HG03025 (cell line): ENCODE data around the gene TRDN.
"Not testable (repeated sequence)": the region's sequence is repeated elsewhere in the genome, so short reads cannot be mapped to it uniquely, and the experiment has no call there.

Experiments used
- ATAC-seq: cut with Tn5 transposase; IDR thresholded peaks from one replicate; pipeline ENCODE4 v1.9.1; 2021; ENCODE audit warnings: mild to moderate bottlenecking, moderate library complexity; ENCODE audit not compliant: unreplicated experiment, low FRiP score

The TRDN gene

GRCh38 chr6:123323452-123324329, 313.1 kb downstream of the TRDN start:
- ATAC-seq, result no peak

GRCh38 chr6:123321020-123321419, 315.7 kb downstream of the TRDN start:
- no peak for ATAC-seq

GRCh38 chr6:123316733-123317323, 319.9 kb downstream of the TRDN start:
- ATAC-seq, result no peak

- ATAC-seq, result not testable (repeated sequence)
These were observed 322.3 kb downstream of the TRDN start for GRCh38 chr6:123314459-123314858.

- ATAC-seq, result no peak
These were observed 327.6 kb downstream of the TRDN start for GRCh38 chr6:123309130-123309529.

GRCh38 chr6:123306334-123306733, 330.4 kb downstream of the TRDN start:
- no peak for ATAC-seq

- no peak for ATAC-seq
These were observed 341.1 kb downstream of the TRDN start for GRCh38 chr6:123295672-123296071.

- no peak for ATAC-seq
These were observed 341.6 kb downstream of the TRDN start for GRCh38 chr6:123295181-123295580.

- ATAC-seq, result no peak
These were observed 348.1 kb downstream of the TRDN start for GRCh38 chr6:123288649-123289048.

GRCh38 chr6:123276546-123276980, 360.2 kb downstream of the TRDN start:
- ATAC-seq, result no peak

- no peak for ATAC-seq
These were observed 372.8 kb downstream of the TRDN start for GRCh38 chr6:123263981-123264380.

- ATAC-seq, result no peak
These were observed 396.1 kb downstream of the TRDN start for GRCh38 chr6:123240626-123241025.

GRCh38 chr6:123233336-123233735, 403.4 kb downstream of the TRDN start:
- no peak for ATAC-seq

GRCh38 chr6:123227789-123228188, 409.0 kb downstream of the TRDN start:
- ATAC-seq, result not testable (repeated sequence)

- no peak for ATAC-seq
These were observed 410.4 kb downstream of the TRDN start for GRCh38 chr6:123226398-123226797.

- no peak for ATAC-seq
These were observed 412.7 kb downstream of the TRDN start for GRCh38 chr6:123224077-123224476.

GRCh38 chr6:123223461-123223860, 413.3 kb downstream of the TRDN start:
- no peak for ATAC-seq

GRCh38 chr6:123215211-123215610, 421.5 kb downstream of the TRDN start:
- ATAC-seq, result no peak

GRCh38 chr6:123214433-123214832, 422.3 kb downstream of the TRDN start:
- ATAC-seq, result no peak

GRCh38 chr6:123213921-123214320, 422.8 kb downstream of the TRDN start:
- ATAC-seq, result no peak

GRCh38 chr6:123211777-123212545, 424.8 kb downstream of the TRDN start:
- no peak for ATAC-seq
